Mesodermal cell (in vitro differentiated cells): ENCODE measurements around the gene NPAS3.
A peak's percentile ranks its signal among the peaks of the same experiment; 100 is the strongest.

ENCODE experiments used
- H3K27ac ChIP-seq: 2 replicates; pipeline ENCODE4 v1.7.0; 2013; ENCODE audit warnings: mild to moderate bottlenecking, low read depth, low read length, moderate library complexity; ENCODE audit not compliant: severe bottlenecking
- H3K36me3 ChIP-seq: 2 replicates; pipeline ENCODE4 v1.7.1; 2013; ENCODE audit warnings: mild to moderate bottlenecking, low read length, moderate library complexity; ENCODE audit not compliant: control insufficient read depth, insufficient read depth
- H3K4me1 ChIP-seq: one replicate; pipeline ENCODE4 v1.7.1; 2013; ENCODE audit warnings: mild to moderate bottlenecking, low read length; ENCODE audit not compliant: insufficient read depth, control insufficient read depth, poor library complexity, severe bottlenecking
- H3K4me3 ChIP-seq: 2 replicates; pipeline ENCODE4 v1.7.0; 2013; ENCODE audit warnings: low read length, control low read depth, mild to moderate bottlenecking; ENCODE audit not compliant: insufficient read depth, poor library complexity, severe bottlenecking; ENCODE audit errors: extremely low read depth
- H3K9me3 ChIP-seq: 2 replicates; pipeline ENCODE4 v1.7.1; 2013; ENCODE audit warnings: mild to moderate bottlenecking, low read length, moderate library complexity; ENCODE audit not compliant: control insufficient read depth
- WGBS, 2 experiments: methylation state at CpG; one replicate each; pipeline ENCODE4 v1.1.5; 2013; ENCODE audit warnings: missing lambda C conversion rate in 2 of 2; ENCODE audit not compliant: insufficient coverage in 2 of 2; 5-methylcytosine and 5-hydroxymethylcytosine counted together

The NPAS3 gene

GRCh38 chr14:33670235-33670634 is 731.6 kb downstream of the NPAS3 start:
- Histone ChIP-seq H3K4me1 (no peaks in the 10 kb centered on the region), H3K36me3 (no peaks in the 10 kb centered on the region), H3K27ac (no peak overlapping the region), H3K9me3 (no peaks in the 10 kb centered on the region), H3K4me3 (no peak overlapping the region)
- 100% methylated on average over 2 of the region's 5 CpGs for WGBS, 2 experiments

- Histone ChIP-seq H3K9me3 (no peaks in the 10 kb centered on the region), H3K27ac (no peak overlapping the region), H3K4me1 (peaks cover 5% of the 10 kb centered on the region), H3K36me3 (no peaks in the 10 kb centered on the region), H3K4me3 (no peak overlapping the region)
- WGBS, 2 experiments, result 100% methylated on average over 1 of the region's 1 CpG; no CpG with 5 or more reads in 1 of the 2 experiments
Measured at GRCh38 chr14:33671556-33671955, 732.9 kb downstream of the NPAS3 start.

GRCh38 chr14:33674927-33675326 is 736.2 kb downstream of the NPAS3 start:
- Histone ChIP-seq H3K4me3 (no peak overlapping the region), H3K4me1 (peaks cover 22% of the 10 kb centered on the region), H3K36me3 (no peaks in the 10 kb centered on the region), H3K27ac (no peak overlapping the region), H3K9me3 (no peaks in the 10 kb centered on the region)
- WGBS, 2 experiments, result 100% methylated on average over 5 of the region's 5 CpGs

GRCh38 chr14:33675415-33676130 is 736.9 kb downstream of the NPAS3 start:
- no peaks in the 10 kb centered on the region for H3K36me3 ChIP-seq
- H3K9me3 ChIP-seq, result no peaks in the 10 kb centered on the region
- H3K4me3 ChIP-seq, result no peak overlapping the region
- 100% methylated on average over 1 of the region's 5 CpGs; no CpG with 5 or more reads in 1 of the 2 experiments for WGBS, 2 experiments
- peaks cover 27% of the 10 kb centered on the region for H3K4me1 ChIP-seq
- no peak overlapping the region for H3K27ac ChIP-seq

GRCh38 chr14:33676135-33676566 is 737.5 kb downstream of the NPAS3 start:
- 7 to 37% methylated on average over 2 to 3 of the region's 7 CpGs for WGBS, 2 experiments
- Histone ChIP-seq H3K27ac (no peak overlapping the region), H3K4me3 (no peak overlapping the region), H3K4me1 (peaks cover 30% of the 10 kb centered on the region), H3K9me3 (no peaks in the 10 kb centered on the region), H3K36me3 (no peaks in the 10 kb centered on the region)

GRCh38 chr14:33676891-33677290 is 738.2 kb downstream of the NPAS3 start:
- Histone ChIP-seq H3K4me1 (peaks cover 30% of the 10 kb centered on the region), H3K9me3 (no peaks in the 10 kb centered on the region), H3K4me3 (no peak overlapping the region), H3K36me3 (no peaks in the 10 kb centered on the region), H3K27ac (no peak overlapping the region)
- 83 to 100% methylated on average over 1 to 4 of the region's 5 CpGs for WGBS, 2 experiments

GRCh38 chr14:33678005-33678404 is 739.3 kb downstream of the NPAS3 start:
- WGBS, 2 experiments, result 89 to 91% methylated on average over 4 of the region's 5 CpGs
- peaks cover 30% of the 10 kb centered on the region for H3K4me1 ChIP-seq
- no peak overlapping the region for H3K4me3 ChIP-seq
- H3K27ac ChIP-seq, result peak overlapping the region; percentile 46
- H3K36me3 ChIP-seq, result no peaks in the 10 kb centered on the region
- no peaks in the 10 kb centered on the region for H3K9me3 ChIP-seq

- H3K27ac ChIP-seq, result no peak overlapping the region
- H3K4me1 ChIP-seq, result peaks cover 30% of the 10 kb centered on the region
- no peaks in the 10 kb centered on the region for H3K9me3 ChIP-seq
- H3K4me3 ChIP-seq, result no peak overlapping the region
- no CpG with 5 or more reads among the region's 2 CpGs for WGBS, 2 experiments
- H3K36me3 ChIP-seq, result no peaks in the 10 kb centered on the region
Measured at GRCh38 chr14:33679025-33679424, 740.3 kb downstream of the NPAS3 start.

GRCh38 chr14:33679461-33680225 is 741.0 kb downstream of the NPAS3 start:
- Histone ChIP-seq H3K27ac (no peak overlapping the region), H3K36me3 (no peaks in the 10 kb centered on the region), H3K4me1 (peaks cover 30% of the 10 kb centered on the region), H3K9me3 (no peaks in the 10 kb centered on the region), H3K4me3 (no peak overlapping the region)
- WGBS, 2 experiments, result 79 to 92% methylated on average over 2 of the region's 3 CpGs

GRCh38 chr14:33680873-33681272 is 742.2 kb downstream of the NPAS3 start:
- WGBS, 2 experiments, result 94 to 98% methylated on average over 3 to 5 of the region's 6 CpGs

GRCh38 chr14:33682760-33683159 is 744.1 kb downstream of the NPAS3 start:
- WGBS, 2 experiments, result 97% methylated on average over 3 of the region's 4 CpGs; no CpG with 5 or more reads in 1 of the 2 experiments
- Histone ChIP-seq H3K9me3 (no peaks in the 10 kb centered on the region), H3K36me3 (no peaks in the 10 kb centered on the region), H3K4me1 (peaks cover 24% of the 10 kb centered on the region), H3K4me3 (no peak overlapping the region), H3K27ac (no peak overlapping the region)

More at GRCh38 chr14:33680873-33681272, 742.2 kb downstream of the NPAS3 start:
- Histone ChIP-seq H3K27ac (no peak overlapping the region), H3K36me3 (no peaks in the 10 kb centered on the region), H3K4me3 (no peak overlapping the region), H3K9me3 (no peaks in the 10 kb centered on the region), H3K4me1 (peaks cover 26% of the 10 kb centered on the region)
